Measurements from ENCODE around the gene SLK. TPM values are rescaled to one million over a fixed set of nuclear protein-coding genes. Genes with fewer than 3 reads are reported as not detected.

Gene SLK
- total RNA-seq, 1 experiment from 2014 or later = 19.0 TPM

DNA sequence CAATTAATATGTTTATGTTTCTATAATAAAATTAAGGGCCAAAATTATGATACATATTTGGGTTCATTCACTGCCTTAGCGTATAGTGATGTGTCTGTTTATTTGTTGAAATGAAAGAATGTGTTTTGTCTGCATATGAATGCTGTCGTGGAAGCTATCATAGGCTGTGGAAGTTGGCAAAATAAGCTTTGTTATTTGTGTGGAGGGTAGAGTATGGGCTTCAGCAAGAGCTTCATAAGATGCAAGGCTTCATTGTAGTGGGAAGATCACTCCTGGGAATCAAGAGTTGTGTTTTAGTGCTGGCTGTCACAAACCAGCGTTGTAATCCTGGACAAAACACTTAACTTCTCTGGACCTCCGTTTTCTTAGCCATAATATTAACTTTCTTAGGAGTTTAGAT is 2.5 kb downstream of the SLK start:
- Histone ChIP-seq H3K27me3 (no peaks in the 10 kb centered on the region), H3K9me3 (no peaks in the 10 kb centered on the region), H3K36me3 (no peaks in the 10 kb centered on the region), H3K4me3 (peak overlapping the region; percentile 89)
- DNase-seq = no peak

GRCh38 chr10:103969857-103970627 is 3.1 kb downstream of the SLK start:
- Histone ChIP-seq H3K27me3 (no peaks in the 10 kb centered on the region), H3K4me3 (peak overlapping the region; percentile 89), H3K9me3 (no peaks in the 10 kb centered on the region), H3K36me3 (no peaks in the 10 kb centered on the region)
- no peak for DNase-seq

GRCh38 chr10:103975169-103975568 is 8.2 kb downstream of the SLK start:
- no peak overlapping the region for H3K4me3 ChIP-seq
- no peaks in the 10 kb centered on the region for H3K36me3 ChIP-seq
- DNase-seq = no peak
- H3K27me3 ChIP-seq = no peaks in the 10 kb centered on the region
- H3K9me3 ChIP-seq = no peaks in the 10 kb centered on the region

GRCh38 chr10:103977204-103977603 is 10.3 kb downstream of the SLK start:
- Histone ChIP-seq H3K4me3 (no peak overlapping the region), H3K36me3 (no peaks in the 10 kb centered on the region), H3K27me3 (no peaks in the 10 kb centered on the region), H3K9me3 (no peaks in the 10 kb centered on the region)
- no peak for DNase-seq

- H3K27me3 ChIP-seq = no peaks in the 10 kb centered on the region
Measured at GRCh38 chr10:103979530-103979929, 12.6 kb downstream of the SLK start.

GRCh38 chr10:103980288-103980906 is 13.5 kb downstream of the SLK start:
- no peak for DNase-seq
- Histone ChIP-seq H3K9me3 (no peaks in the 10 kb centered on the region), H3K4me3 (no peak overlapping the region), H3K27me3 (no peaks in the 10 kb centered on the region), H3K36me3 (no peaks in the 10 kb centered on the region)

More at GRCh38 chr10:103979530-103979929, 12.6 kb downstream of the SLK start:
- Histone ChIP-seq H3K4me3 (no peak overlapping the region), H3K36me3 (no peaks in the 10 kb centered on the region), H3K9me3 (no peaks in the 10 kb centered on the region)
- no peak for DNase-seq

DNA sequence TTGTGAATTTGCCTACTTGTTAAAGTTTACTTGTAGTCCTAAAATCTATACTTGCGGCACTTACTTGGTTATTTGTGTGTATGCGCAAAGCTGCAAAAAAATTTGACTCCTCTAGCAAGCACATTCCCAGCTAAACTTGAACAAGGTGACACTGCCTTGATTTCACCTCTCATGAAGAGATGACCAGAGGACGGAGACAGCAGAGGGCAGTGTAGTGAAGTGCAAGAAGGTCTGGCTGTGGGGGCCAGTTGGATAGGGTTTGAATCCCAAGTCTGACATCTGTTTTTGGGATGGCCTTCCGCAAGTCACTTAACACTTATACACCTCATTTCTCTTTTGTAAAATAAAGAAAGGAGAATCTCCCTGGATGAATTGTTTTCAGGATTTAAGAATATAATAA is 15.7 kb downstream of the SLK start:
- H3K4me3 ChIP-seq = no peak overlapping the region
- no peaks in the 10 kb centered on the region for H3K27me3 ChIP-seq
- H3K36me3 ChIP-seq = no peaks in the 10 kb centered on the region
- no peaks in the 10 kb centered on the region for H3K9me3 ChIP-seq
- DNase-seq = no peak

DNA sequence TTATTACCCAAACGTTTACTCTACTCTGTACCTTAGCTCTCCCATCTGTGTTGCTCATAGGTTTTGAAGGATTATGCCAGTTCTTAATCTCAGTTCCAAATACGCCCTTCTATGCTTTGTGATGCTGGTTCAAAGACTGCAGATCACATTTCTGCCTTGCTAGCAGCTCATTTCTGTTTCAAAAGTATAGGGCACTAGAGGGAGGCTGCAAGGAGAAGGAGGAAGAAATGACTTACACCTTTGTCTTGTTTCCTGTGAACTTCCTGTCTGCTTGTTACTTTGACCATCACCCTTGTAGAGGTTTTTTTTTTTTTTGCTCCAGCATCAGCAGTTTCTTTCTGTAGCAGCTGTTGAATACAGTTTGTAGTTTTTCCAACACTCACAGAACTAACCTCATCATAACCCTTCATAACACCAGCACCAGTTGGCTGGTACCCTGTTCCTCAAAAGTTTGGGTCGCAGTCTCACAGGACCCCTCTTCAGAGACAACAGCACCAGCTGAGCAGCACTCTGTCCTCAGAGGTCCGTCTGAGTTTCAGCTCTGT is 16.5 kb downstream of the SLK start:
- Histone ChIP-seq H3K36me3 (no peaks in the 10 kb centered on the region), H3K4me3 (no peak overlapping the region), H3K27me3 (no peaks in the 10 kb centered on the region), H3K9me3 (no peaks in the 10 kb centered on the region)
- no peak for DNase-seq

- no peak for DNase-seq
- Histone ChIP-seq H3K9me3 (no peaks in the 10 kb centered on the region), H3K4me3 (no peak overlapping the region), H3K27me3 (no peaks in the 10 kb centered on the region), H3K36me3 (no peaks in the 10 kb centered on the region)
Measured at GRCh38 chr10:103985726-103986125, 18.8 kb downstream of the SLK start.

GRCh38 chr10:103986360-103986759 is 19.4 kb downstream of the SLK start:
- Histone ChIP-seq H3K27me3 (no peaks in the 10 kb centered on the region), H3K36me3 (no peaks in the 10 kb centered on the region), H3K9me3 (no peaks in the 10 kb centered on the region), H3K4me3 (no peak overlapping the region)
- DNase-seq = no peak

DNA sequence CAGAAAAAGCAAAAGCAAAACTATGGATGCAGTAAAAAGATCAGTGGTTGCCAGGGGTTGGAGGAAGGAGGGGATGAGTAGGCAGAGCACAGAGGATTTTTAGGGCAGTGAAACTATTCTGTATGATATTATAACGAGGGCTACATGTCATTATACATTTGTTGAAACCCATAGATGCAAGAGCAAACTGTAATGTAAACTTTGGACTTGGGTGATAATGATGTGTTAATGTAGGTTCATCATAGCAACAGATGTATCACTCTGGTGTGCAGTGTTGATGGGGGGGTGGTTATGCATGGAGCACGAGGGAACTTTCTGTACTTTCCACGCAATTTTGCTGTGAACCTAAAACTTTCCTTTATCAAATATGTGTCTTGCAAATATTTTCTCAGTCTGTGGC is 23.2 kb downstream of the SLK start:
- no peak for DNase-seq
- H3K27me3 ChIP-seq = no peaks in the 10 kb centered on the region
- H3K36me3 ChIP-seq = 0 out of 2 replicates have a peak, but pooled peaks cover 2% of the 10 kb centered on the region
- H3K9me3 ChIP-seq = no peaks in the 10 kb centered on the region
- H3K4me3 ChIP-seq = no peak overlapping the region

DNA sequence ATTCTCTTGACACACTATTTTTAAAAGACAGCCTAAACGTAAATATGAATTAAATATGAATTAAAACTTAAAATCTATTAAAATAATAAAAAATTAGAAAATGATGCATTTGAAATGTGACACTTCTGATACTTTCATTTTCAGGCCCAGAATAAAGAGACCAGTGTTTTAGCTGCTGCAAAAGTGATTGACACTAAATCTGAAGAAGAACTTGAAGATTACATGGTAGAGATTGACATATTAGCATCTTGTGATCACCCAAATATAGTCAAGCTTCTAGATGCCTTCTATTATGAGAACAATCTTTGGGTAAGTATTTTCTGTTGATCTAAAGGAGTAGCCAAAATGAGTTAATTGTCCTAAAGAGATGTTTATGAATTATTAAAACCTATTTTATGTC is 23.6 kb downstream of the SLK start:
- no peak overlapping the region for H3K4me3 ChIP-seq
- 0 out of 2 replicates have a peak, but pooled peaks cover 2% of the 10 kb centered on the region for H3K36me3 ChIP-seq
- DNase-seq = no peak
- no peaks in the 10 kb centered on the region for H3K27me3 ChIP-seq
- no peaks in the 10 kb centered on the region for H3K9me3 ChIP-seq

GRCh38 chr10:103991393-103992128 is 24.6 kb downstream of the SLK start:
- DNase-seq = no peak
- no peaks in the 10 kb centered on the region for H3K9me3 ChIP-seq
- H3K27me3 ChIP-seq = no peaks in the 10 kb centered on the region
- H3K36me3 ChIP-seq = 0 out of 2 replicates have a peak, but pooled peaks cover 2% of the 10 kb centered on the region
- no peak overlapping the region for H3K4me3 ChIP-seq

- Histone ChIP-seq H3K4me3 (no peak overlapping the region), H3K27me3 (no peaks in the 10 kb centered on the region), H3K9me3 (no peaks in the 10 kb centered on the region), H3K36me3 (peaks cover 19% of the 10 kb centered on the region)
- DNase-seq = no peak
Measured at GRCh38 chr10:103995134-103995533, 28.2 kb downstream of the SLK start.

GRCh38 chr10:103998805-103999204 is 31.9 kb downstream of the SLK start:
- Histone ChIP-seq H3K4me3 (no peak overlapping the region), H3K36me3 (peaks cover 39% of the 10 kb centered on the region), H3K9me3 (no peaks in the 10 kb centered on the region), H3K27me3 (no peaks in the 10 kb centered on the region)
- DNase-seq = no peak

DNA sequence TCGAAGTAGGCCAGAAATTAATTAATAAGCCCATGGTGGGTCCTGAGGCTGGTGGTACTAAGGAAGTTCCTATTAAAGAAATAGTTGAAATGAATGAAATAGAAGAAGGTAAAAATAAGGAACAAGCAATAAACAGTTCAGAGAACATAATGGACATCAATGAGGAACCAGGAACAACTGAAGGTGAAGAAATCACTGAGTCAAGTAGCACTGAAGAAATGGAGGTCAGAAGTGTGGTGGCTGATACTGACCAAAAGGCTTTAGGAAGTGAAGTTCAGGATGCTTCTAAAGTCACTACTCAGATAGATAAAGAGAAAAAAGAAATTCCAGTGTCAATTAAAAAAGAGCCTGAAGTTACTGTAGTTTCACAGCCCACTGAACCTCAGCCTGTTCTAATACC is 36.0 kb downstream of the SLK start:
- no peaks in the 10 kb centered on the region for H3K27me3 ChIP-seq
- no peak for DNase-seq
- H3K36me3 ChIP-seq = peaks cover 50% of the 10 kb centered on the region

GRCh38 chr10:104005172-104005863 is 38.4 kb downstream of the SLK start:
- no peak for DNase-seq
- H3K27me3 ChIP-seq = no peaks in the 10 kb centered on the region
- no peaks in the 10 kb centered on the region for H3K9me3 ChIP-seq
- H3K36me3 ChIP-seq = peaks cover 40% of the 10 kb centered on the region
- no peak overlapping the region for H3K4me3 ChIP-seq

More for the DNA sequence above, 36.0 kb downstream of the SLK start:
- no peak overlapping the region for H3K4me3 ChIP-seq
- no peaks in the 10 kb centered on the region for H3K9me3 ChIP-seq
